HFF-Myc (cell line): Measurements from ENCODE around the gene CSRP1.

Experiments used
- DNase-seq: peaks from one replicate; pipeline ENCODE4 v3.0.0-alpha.2; 2011; ENCODE audit warnings: low read depth; ENCODE audit errors: extremely low read depth
- H3K4me3 ChIP-seq: replicated peaks from 2 replicates; pipeline ENCODE4 v1.5.1; 2011; ENCODE audit warnings: low read depth, mild to moderate bottlenecking, control low read depth, low read length
- CTCF ChIP-seq: IDR thresholded peaks from 2 replicates; pipeline ENCODE4 v1.5.1; 2012; ENCODE audit warnings: mild to moderate bottlenecking, low read depth, low read length, control low read depth; ENCODE audit errors: missing control alignments

CSRP1 gene

GRCh38 chr1:201540846-201541735, 34.2 kb upstream of the CSRP1 start:
- H3K4me3 ChIP-seq = peak overlapping the region; percentile 67
- TF ChIP-seq CTCF = no peak
- DNase-seq = no peak

DNA sequence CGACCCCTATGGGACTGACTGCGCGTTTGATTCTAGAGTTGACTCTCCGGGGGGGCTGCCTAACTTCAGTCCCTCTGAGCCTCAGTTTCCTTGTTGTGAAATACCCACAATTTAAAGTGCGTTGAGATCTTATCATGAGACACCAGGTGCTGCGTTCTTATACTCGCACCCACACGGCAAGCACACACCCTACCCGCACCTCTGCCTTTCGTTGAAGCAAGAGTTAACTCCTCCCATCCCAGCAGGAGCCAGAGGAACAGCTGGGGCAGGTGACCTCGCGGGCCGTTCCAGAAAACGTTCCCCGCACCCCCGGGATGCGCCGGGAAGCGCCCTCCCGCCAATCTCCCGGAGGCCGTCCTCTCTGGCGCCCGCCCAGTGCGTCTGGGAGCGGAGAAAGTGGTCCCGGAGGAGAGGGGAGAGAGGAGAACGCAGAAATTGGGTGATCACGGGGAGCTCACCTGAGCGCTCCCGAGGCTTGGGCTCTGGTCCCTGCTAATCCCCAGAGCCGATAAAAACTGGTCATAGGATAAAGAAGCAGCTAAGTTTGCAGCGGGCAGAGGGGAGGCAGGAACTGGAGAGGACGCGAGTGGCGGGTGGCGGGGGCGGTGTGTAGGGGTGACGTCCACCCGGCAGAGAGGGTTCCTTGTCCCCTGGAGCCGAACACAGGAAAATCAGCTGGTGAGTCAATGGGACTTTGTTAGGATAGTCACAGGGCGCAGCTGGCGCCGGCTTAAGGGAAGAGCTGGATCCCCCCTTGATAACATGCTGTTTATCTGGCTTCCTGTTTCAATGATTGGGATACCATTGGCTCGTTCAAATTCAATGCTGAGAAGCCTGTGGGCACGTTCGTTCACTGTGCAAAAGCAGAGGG, 32.9 kb upstream of the CSRP1 start:
- no peak for TF ChIP-seq CTCF
- H3K4me3 ChIP-seq = peak overlapping the region; percentile 67
- no peak for DNase-seq

GRCh38 chr1:201538612-201539551, 32.0 kb upstream of the CSRP1 start, which contains the start of gene NAV1:
NAV1 (plus strand) TSS chr1:201539127; CDS start chr1:201622885, 83,758 bp downstream.
- DNase-seq = no peak
- TF ChIP-seq CTCF = no peak
- peak within 1 kb of the TSS; percentile 67 for H3K4me3 ChIP-seq

DNA sequence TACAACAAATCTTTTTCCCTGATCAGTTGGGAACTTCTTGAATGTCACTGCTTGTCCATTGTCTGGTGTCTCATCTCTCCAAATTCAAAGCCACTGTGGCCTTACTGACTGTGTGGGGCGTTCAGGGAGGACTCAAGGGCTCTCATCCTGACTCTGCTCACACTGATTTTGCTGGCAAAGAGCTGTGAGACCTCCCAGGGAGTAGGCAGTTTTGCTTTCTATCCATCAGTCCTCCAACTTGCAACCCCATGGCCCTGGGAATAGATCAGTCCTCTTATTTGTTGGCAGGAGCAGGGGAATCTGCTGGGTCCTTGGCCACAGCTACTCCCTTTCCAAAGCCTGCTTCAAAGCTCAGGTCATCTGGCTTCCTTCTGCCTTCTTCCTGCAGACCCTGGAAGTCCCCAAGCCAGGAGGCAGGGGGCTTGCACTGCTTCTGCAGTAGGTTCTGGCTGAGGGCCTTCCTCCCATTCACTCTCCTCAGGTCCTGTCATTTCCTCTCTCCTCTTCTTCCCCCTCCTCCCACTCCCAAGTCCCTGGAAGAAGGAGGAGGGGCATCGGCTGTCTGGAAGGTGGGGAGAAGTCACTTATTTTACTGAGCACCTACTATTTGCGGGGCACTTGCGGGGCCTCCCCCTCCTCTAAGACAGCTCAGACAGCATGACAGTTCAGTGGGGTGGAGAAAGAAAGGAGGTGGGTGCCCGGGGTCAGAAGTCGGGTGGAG, 31.1 kb upstream of the CSRP1 start:
- TF ChIP-seq CTCF = no peak
- peak overlapping the region; percentile 67 for H3K4me3 ChIP-seq
- DNase-seq = no peak

- DNase-seq = no peak
- no peak for TF ChIP-seq CTCF
- H3K4me3 ChIP-seq = no peak overlapping the region
Measured at GRCh38 chr1:201537467-201537866, 30.5 kb upstream of the CSRP1 start.
